Hepatic stellate cell (primary cell): ENCODE measurements around the gene PRKN.

Experiments
- DNase-seq: peaks from one replicate; pipeline ENCODE4 v3.0.0; 2011; ENCODE audit warnings: low spot score

PRKN gene

DNA sequence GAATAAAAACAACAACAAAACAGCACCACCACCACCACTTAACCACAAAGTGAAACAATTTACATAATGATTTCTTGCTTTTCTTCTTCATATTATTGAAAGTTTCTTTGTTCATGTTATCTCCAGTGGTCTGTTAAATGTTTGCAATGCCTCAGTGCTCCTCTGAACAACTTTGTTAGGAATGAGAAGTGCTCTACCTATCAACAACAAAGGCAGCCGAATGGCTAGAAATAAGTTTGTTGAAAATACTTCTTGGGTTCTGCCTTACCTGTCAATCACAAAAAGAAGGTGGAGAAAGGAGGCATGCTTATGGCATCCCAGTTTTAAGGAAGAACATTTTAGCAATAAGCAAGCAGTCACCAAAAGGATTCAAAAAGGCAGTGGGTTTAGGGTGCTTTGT is 490.2 kb downstream of the PRKN start:
- no peak for DNase-seq

DNA sequence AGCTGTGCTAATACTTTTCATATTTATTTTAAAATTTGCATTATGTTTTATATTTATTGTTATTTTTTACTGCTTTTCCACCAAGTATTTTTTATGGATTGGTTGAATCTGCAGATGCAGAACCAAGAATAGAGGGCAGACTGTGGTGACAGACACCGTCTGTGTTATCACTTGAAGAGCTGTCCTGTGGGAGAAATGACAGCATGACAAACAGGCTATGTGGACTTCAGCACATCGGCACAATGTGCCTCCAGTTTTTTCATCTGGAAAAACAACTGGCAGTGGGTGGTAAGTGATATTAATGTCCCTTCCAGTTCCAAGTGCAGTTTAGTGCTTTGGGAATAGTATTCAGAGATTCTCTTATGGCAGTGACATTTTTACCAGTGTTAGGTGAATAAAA is 492.9 kb downstream of the PRKN start:
- no peak for DNase-seq

DNA sequence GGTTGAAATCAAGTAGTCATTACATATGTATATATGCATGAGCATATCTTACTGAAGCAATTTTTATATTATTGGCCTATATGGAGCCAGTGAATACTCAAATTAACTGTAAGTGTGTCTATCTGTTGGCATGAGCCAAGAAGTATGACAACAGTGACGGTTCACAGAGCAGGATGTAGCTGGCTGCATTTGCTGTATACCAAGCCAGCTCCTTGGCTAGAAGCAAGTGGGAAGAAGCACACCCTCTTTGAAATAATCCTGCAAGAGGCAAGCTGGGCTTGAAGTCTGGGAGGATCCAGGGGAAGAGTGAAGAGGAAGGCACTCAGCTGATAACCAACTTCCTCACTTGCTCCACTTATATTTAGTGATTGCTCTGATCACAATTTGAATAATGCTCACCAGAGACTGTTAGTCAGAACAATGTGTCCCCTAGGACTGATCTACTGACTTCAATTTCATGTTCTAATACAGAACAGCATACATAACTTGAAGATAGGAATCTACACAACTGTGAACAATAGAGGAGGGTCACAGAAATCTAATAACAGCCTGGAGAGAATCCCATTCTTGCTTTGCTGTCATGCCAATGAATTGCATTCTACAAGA is 497.3 kb downstream of the PRKN start:
- DNase-seq: no peak

DNA sequence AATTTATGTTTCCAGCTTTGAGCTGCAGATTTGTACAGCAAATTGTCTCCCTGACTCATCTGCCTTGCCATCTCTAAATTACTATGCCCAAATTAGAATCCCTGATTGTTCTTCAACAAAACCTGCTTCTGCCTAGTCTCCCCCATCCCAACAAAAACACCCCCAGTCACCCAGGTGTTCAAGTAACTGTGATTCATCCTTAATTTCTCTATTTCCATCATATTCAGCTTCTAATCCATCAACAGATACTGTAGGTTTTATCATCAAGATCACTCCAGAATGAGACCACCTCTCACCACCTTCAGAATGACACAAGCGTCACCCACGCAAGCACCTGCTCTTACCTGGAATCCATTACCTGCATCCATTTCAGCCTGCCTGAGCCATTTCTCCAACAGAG is 498.5 kb downstream of the PRKN start:
- DNase-seq: no peak

DNA sequence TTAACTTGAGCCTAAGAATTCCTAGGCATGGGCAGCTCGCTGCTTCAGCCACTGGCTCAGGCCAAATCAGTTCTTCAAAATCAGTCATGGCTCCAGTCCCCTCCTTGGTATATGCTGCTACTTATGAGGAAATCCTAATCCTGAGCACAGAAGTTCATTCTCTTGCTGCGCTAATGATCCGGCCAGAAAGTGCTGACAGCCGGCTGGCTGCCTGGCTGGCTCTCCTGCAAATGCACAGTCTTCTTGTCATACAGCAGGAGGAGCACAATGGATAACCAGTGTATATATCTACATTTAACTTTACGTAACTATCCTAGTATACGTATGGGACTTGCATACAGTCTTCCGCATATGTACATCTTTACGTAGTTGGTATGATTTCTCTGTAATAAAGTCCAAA is 500.8 kb downstream of the PRKN start:
- no peak for DNase-seq

DNA sequence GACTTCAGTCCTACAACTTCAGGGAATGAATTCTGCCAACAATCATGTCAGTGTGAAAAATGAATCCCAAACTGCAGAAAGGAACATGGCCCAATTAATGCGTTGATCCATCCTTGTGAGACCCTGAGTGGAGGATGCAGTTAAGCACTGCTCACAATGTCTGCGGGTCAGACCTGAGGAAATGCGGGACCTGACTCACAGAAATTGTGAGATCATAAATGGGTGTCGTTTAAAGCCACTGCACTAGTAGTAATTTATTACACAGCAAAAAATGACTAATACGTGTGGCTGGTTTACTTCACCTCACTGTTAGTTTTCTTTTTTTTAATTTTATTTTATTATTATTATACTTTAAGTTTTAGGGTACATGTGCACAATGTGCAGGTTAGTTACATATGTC is 505.0 kb downstream of the PRKN start:
- DNase-seq: no peak

DNA sequence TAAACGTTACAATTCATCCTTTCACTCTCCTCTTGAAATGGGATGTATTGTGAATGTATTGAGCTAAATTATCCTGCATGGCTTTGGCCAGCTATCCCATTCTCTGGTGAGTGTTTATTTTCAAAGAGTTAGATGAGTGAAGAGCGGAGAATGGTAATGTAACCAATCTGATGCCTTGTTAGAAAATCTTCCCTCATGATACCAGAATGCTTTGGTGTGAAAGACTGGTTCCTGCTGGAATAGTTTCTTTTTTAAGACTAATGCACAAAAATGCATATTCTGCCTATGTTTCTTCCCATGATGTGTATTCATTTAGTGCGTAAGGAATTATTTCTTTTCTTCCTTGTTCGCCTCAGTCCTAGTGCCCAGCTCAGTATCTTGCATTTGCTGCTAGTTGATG is 506.7 kb downstream of the PRKN start:
- no peak for DNase-seq

DNA sequence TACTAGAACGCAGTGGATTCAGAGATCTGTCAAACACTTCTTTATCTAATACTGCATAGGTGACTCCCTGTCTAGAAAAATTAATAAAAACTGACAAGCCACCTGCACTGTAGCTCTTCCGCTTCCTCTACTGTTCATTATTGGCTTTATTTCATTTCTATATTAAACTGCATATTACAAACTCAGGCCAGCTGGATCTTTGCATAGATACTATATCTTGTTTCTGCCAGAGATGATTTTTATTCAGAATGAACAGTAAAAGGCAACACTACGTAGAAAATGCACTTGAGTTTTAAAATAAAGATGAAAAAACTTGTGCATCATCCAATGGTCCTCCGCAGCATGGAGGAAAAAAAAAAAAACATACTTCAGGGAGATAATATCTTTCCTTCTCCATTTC is 508.3 kb downstream of the PRKN start:
- no peak for DNase-seq

DNA sequence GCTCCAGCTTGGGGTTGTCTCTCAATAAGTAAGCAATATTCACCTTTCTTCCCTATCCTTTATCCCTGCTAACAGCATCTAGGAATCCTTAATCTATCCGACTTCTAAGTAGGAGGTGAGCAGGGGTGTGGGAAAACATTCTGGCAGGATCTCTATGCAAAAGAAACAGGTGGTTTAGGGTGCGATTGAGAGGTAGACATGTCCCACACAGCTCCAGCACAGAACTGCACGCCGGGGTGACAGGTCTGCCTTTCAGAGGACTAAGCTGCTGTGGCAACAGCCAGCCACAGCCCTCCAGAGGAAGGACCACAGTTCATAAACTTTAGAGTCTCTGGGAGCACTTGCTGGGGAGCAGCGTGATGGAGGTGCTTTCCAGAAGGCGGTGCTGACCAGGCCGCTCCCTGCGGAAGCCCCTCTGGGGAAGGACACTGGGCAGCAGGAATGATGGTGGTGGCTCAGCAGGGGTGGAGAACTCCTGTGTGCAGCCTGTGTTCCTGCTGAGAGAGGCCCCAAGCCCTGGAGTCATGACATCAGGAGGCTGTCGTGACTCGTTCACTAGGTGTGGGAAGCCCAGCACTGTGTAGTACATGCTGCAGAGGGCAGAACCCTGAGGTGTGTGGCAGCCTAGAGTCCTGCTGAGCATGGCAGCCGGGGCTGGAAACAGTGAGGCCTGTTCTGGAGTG is 509.6 kb downstream of the PRKN start:
- DNase-seq: no peak

DNA sequence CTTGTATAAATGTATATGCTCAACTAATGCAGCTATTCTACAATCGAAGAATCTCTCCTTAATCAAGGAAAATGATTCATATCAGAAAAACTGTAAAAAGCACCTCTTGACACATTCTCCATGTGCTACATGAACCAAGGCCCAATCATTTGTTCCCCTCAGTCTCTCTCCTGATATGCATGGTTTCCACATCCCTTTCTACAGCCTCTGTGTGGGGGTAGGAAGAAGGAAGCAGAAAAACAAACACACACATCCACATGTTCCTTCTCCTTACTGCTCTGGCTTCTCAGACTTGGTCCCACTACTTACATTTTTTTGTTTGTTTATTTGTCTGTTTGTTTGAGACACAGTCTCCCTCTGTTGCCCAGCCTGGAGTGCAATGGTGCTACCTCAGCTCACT is 510.5 kb downstream of the PRKN start:
- DNase-seq: no peak

DNA sequence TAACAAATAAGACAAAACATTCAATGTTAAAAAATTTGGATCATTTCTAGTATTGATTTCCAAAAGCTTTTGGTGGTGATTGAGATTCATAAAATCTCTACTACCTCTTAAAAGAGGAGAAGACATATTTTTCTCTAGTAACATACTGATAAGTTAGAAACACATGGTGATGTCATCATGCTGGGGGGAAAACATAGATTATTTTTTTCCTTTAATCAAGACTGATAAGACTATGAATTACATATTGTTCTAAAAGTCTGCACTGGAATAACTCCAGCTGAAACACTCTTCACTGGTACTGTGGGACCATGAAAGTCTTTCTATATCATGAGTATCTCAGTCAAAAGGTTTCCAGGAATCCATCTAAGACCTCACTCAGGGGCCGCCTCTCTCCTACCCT is 515.8 kb downstream of the PRKN start:
- DNase-seq: no peak

DNA sequence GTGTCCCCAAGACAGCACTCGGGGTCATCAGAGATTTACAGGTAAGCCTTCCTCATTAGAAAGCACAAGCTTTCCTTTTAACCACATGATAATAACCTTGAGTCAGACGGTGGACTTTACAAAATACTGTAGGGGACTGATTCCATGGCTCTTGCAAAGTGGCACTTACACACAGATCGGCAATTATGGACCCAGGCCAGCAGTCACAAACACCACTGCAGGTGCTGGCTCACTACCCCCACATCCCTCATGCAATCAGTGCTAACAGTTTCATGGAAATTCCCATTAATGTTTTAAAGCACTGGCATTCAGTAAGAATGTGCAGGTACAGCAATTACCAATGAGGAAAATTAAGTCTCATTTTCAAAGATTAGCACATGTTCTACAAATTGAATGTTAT is 516.5 kb downstream of the PRKN start:
- DNase-seq: no peak

DNA sequence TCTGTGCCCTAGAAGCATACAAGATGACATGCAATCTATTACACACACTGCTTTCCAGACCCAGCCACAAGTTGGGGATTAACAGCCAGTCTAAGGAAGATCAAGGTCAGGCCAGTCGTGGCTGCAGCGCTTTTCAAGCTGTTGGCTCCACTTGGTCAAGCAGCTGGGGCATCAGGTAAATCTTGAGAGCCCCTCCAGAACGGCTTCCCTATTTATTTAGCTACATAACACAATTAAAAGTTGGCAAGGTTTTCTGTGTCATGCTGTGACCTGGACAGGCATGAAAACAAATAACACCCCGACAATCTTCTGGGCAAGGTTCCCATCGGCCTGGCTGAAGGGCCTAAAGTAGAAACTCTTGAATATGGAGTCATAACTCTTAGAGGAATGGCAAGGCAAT is 524.3 kb downstream of the PRKN start:
- DNase-seq: no peak

DNA sequence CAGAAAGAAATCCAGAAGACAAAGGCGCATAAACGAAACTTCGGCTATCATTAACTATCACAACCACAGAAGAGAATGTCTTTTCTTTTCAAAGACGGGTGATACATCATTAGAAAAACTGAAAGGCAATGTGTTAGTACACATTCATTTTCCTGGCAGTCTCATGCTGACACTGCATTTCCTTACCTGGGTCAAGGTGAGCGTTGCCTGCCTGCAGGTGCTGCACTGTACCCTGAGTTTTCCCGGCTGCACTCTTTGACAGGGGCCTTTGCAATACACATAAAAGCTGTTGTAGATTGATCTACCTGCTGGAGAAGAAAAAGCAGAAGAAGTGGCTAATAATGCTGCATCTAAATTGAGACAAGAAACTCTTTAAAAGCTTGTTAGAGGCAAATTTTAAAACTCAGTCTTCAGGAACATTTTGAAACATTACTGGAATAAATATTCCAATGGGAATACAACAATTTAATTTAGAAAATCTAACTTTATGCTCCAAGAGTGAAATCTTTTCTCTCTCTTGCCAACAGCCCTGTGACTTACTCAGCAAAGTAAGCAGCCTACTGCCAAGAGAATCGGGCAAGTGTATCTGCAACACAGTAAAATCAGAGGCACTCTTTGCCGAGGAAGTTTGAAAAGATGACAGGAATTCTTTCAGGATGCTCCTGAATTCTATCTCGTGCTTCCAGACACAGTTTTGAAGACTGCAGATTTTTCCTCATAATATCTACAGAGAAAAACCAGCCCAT is 526.4 kb downstream of the PRKN start:
- DNase-seq: no peak

DNA sequence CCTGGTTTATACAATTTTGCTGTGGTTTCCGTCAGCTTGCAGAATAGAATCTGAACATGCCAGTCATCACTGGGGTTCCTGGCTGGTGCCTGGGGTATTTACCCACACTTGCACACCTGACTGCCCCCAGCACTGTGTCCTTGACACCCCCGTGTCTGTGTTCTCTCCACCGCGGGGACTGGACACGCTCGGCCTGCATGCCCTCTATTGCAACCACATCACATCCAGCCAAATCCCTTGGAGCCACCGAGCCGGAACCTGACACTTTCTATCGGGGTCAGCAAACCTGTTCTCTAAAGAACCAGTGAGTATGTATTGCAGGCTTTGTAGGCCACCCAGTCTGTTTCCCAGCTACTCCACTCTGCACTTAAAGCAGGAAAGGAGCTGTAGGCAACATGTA is 527.5 kb downstream of the PRKN start:
- no peak for DNase-seq

DNA sequence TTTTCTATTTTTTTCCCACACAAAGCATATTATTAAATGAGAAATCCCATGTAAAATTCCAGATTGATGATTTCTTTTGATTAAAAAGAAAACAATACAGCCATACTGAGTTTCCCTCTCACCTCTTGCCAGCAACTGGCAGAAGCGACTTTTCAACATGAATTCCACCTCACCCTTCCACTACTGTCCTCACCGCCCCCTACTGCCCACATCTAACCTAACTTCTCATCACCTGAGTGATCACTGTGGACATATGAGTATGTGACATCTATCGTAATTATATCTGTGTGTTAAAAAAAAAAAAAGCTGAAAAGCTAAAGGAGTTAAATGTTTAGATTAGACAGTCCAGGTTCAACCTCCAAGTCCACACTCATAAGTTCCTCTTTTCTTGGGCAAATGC is 528.6 kb downstream of the PRKN start:
- DNase-seq: no peak

DNA sequence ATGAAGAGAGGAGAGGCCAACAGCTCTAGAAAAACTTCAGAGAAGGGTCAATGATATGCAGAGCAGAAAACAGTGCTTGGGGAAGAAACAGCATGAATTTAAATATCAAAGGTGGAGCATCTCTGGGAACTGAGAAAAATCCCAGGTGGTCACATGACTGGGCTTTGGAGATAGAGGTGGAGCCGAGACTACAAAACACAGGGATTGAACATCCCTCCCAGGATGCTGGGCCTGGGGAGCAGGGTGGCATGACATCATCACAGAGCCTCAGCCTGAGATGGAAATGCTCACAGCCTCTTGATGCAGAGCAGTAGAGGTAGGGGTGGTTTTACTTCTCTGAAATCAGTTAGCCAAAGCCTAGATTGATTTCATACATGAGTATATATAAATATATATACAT is 529.5 kb downstream of the PRKN start:
- no peak for DNase-seq

DNA sequence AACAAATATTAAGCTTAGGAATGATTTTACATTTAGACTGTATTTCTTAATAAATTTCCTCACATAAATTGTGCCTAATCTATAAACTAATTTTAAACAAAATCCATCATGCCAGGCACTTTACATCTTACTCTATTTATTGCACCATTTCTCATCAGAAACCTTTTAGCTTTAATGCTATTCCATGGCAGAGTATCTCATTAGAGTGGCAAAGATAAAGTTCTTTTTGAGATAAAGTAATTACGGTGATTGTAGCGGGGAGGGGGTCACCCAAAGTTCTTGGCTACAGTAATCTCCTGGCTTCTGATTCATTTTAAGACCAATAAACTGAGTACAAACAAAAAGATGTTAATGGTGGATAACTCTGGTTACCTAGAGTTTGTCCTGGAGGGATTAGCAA is 532.1 kb downstream of the PRKN start:
- DNase-seq: no peak

DNA sequence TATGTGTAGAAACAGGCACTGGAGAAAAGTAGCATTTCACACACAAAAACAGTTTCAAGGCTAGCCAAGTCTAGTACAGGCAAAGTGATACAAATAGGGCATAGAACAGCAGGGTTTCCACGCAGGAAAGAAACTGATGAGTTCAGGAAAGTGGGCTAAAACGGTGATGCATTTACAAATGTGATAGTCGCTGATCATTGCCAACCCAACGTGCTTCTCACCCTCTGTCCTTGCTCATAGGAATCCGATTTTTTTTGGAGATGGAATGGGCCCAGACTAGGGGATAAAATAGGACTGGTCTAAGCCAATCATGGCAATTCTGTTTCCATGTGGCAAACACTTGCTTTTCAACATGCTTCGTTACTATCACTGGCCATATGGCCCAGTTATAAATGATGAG is 536.6 kb downstream of the PRKN start:
- no peak for DNase-seq

DNA sequence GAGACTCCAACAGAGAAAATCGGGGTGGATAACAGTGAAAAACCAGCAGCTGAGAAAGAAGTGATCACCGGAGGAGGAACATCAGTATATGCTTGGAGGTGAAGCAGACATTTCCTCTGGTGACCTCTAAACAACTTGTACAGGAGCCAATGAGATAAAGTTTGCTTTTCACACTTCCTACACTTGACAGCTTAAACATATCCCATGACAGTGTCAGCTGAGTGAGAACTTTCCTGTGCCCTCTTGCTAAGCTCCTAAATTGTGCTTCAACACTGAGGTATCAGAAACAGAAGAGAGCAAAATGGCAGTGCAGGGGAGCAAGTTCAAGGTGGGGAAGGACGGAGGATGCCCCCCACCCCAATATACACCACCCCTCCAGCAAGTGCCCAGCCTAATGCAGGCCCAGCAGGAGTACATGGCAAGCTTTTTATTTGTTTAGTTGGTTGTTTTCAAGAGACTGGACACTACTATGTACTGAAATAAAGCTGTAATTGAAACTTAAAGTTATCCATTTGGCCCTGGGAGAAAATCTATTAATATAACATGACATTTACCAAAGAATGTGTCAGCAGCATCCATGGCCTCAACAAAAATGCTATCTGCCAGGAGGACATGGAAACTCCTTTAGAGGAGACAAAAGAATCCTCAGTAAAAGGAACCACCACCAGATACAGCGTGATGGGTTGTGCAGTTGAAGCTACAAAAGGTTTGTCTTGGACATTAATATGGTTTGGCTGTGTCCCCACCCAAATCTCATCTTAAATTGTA is 540.2 kb downstream of the PRKN start:
- DNase-seq: no peak

DNA sequence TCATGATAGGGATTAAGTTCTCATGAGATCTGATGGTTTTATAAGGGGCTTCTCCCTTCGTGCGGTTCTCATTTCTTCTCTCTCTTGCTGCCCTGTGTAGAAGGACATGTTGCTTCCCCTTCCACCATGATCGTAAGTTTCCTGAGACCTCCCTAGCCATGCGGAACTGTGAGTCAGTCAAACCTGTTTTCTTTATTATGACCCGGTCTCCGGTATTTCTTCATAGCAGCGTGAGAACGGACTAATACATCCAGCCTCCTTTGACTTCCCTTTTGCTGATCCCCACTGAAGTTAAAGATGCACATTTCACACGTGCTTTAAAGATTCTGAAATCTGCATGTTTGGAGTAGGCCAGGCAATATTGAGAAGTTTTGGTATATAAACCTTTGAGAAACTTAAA is 543.1 kb downstream of the PRKN start:
- DNase-seq: no peak

DNA sequence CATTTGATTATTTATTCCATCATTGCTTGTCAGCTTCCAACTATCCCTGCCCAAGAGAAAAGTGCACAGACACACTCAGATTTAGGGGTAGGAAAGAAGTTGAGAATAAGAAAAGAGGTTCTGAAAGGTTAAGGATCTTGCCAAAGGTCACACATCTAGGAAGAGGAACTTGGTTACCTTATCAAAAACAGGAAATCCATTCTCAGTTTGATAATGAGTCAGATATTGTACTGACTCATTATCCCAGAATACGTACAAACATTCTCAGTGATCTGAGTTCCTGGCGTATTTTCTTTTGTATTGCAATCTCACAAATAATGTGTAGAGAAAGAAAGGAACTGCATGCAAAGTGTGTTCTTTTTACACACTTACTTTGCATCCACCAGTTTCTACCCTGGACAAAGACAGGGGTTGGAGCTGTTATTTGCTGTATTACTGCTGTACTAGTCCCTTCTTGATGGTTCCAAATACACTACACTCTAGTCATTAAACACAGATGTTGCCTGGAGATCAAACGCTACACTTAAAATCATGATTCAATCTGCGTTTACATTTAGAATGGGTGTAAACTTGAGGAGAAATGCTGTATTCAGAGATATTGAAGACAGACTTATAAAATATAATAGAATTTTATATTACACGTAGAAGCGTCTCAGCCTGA is 545.7 kb downstream of the PRKN start:
- DNase-seq: no peak
